Sciatic nerve (tissue), 2 donors: Measurements from ENCODE around the gene EVX2. TPM values are rescaled to one million over a fixed set of nuclear protein-coding genes. Genes with fewer than 3 reads are reported as not detected.

Source experiments
- ATAC-seq: fragments of 200-7000 bp; cut with Tn5 transposase; one replicate; pipeline ENCODE4 v1.9.1; 2020; ENCODE audit warnings: mild to moderate bottlenecking, moderate library complexity
- DNase-seq: peaks from one replicate; pipeline ENCODE4 v3.0.0-alpha.2; 2020; ENCODE audit warnings: low spot score
- intact Hi-C: fragments of 100-400 bp; cut with DNase I; formaldehyde crosslinking; loops from one replicate; pipeline ENCODE4 v1.14.2; 2022
- total RNA-seq: library from RNA; stranded (reverse); fragmentation: NEBNext Ultra II Directional; extraction: Animal tissue kit (Norgen Biotek cat#: 25700); gene quantifications from one replicate; pipeline ENCODE4 v1.2.1, GENCODE V29; 2021
- donor health status: DM: no; HTN: no; CAD: no.
- donor health status: DM: no; HTN: no; CAD: no.

The EVX2 gene
- total RNA-seq, 1 donor from 2014 or later = not detected

GRCh38 chr2:176123411-176124109, 39.8 kb upstream of the EVX2 start:
- intact Hi-C loops = loop anchor here (10.0 kb wide), 1 partner anchor 1031 kb away; no protein-coding TSS in a partner anchor
- ATAC-seq = no peak
- no peak for DNase-seq

GRCh38 chr2:176122683-176123410, 39.1 kb upstream of the EVX2 start, which contains the start of gene HOXD9:
Gene HOXD9, plus strand, starts transcription at chr2:176122719. Its CDS starts 50 bp downstream, at chr2:176122769.
- ATAC-seq (peak; percentile 48), DNase-seq (no peak)
- intact Hi-C loops = loop anchor here (10.0 kb wide), 1 partner anchor 1032 kb away; no protein-coding TSS in a partner anchor

GRCh38 chr2:176122052-176122682, 38.4 kb upstream of the EVX2 start:
- intact Hi-C loops = loop anchor here (10.0 kb wide), 1 partner anchor 1033 kb away; no protein-coding TSS in a partner anchor
- ATAC-seq (peak; percentile 23), DNase-seq (no peak)

GRCh38 chr2:176121190-176122051, 37.7 kb upstream of the EVX2 start:
- intact Hi-C loops = loop anchor here (10.0 kb wide), 1 partner anchor 1033 kb away; no protein-coding TSS in a partner anchor
- ATAC-seq = no peak
- DNase-seq = no peak

GRCh38 chr2:176120364-176121189, 36.8 kb upstream of the EVX2 start:
- no peak for DNase-seq
- no peak for ATAC-seq

GRCh38 chr2:176118601-176119339, 35.0 kb upstream of the EVX2 start:
- ATAC-seq (no peak), DNase-seq (no peak)

More at GRCh38 chr2:176120364-176121189, 36.8 kb upstream of the EVX2 start:
- intact Hi-C loops = loop anchor here (10.0 kb wide), 1 partner anchor 1034 kb away; no protein-coding TSS in a partner anchor

GRCh38 chr2:176117823-176118371, 34.1 kb upstream of the EVX2 start:
- intact Hi-C loops = no loop called here

More at GRCh38 chr2:176118601-176119339, 35.0 kb upstream of the EVX2 start:
- intact Hi-C loops = no loop called here

GRCh38 chr2:176117162-176117822, 33.5 kb upstream of the EVX2 start:
- ATAC-seq = no peak
- no peak for DNase-seq
- intact Hi-C loops = no loop called here

More at GRCh38 chr2:176117823-176118371, 34.1 kb upstream of the EVX2 start:
- ATAC-seq = no peak
- DNase-seq = no peak

GRCh38 chr2:176115883-176116813, 32.4 kb upstream of the EVX2 start, which contains the start of gene HOXD10:
Gene HOXD10, plus strand, starts transcription at chr2:176116778. Its CDS starts 56 bp downstream, at chr2:176116834.
- intact Hi-C loops = no loop called here
- ATAC-seq (peak; percentile 59), DNase-seq (no peak)

- intact Hi-C loops = no loop called here
- no peak for DNase-seq
- ATAC-seq = no peak
These were observed 31.3 kb upstream of the EVX2 start for GRCh38 chr2:176114930-176115625.

GRCh38 chr2:176114120-176114929, 30.6 kb upstream of the EVX2 start:
- ATAC-seq (no peak), DNase-seq (no peak)
- intact Hi-C loops = no loop called here

GRCh38 chr2:176112375-176113302, 28.9 kb upstream of the EVX2 start:
- DNase-seq (no peak), ATAC-seq (no peak)
- intact Hi-C loops = no loop called here
